HepG2 (cell line): Measurements from ENCODE around the gene DOCK4. TPM values are rescaled to one million over a fixed set of nuclear protein-coding genes. Genes with fewer than 3 reads are reported as not detected.

Source experiments
- ATAC-seq: fragments of 200-7000 bp; cut with Tn5 transposase; 3 replicates; pipeline ENCODE4 v1.9.1; 2020; ENCODE audit warnings: mild to moderate bottlenecking, moderate library complexity
- BruUV-seq: library from RNA; stranded (reverse); fragments of 400-500 nt; replicated peaks from 2 replicates; lab custom pipeline; 2021; lab: Mats Ljungman, UMichigan
- CTCF ChIA-PET: fragments of 300-600 bp; formaldehyde crosslinking; extraction: SDS; loops from one replicate; lab custom pipeline; 2021; ENCODE audit warnings: low total read pairs, inconsistent platforms, low intra/inter-chr PET ratio; lab: Yijun Ruan, JAX
- POLR2A ChIA-PET: fragments of 350-600 bp; sonication (Branson Sonifier 250); formaldehyde crosslinking; loops from one replicate; lab custom pipeline; 2020; ENCODE audit warnings: antibody characterized with exemption, inconsistent platforms; lab: Yijun Ruan, JAX
- DNase-seq: peaks from one replicate; pipeline ENCODE4 v3.0.0-alpha.2; 2015; ENCODE audit warnings: low spot score
- FAIRE-seq: peaks from 3 replicates; lab custom pipeline; 2011; peaks lifted over from hg19 to GRCh38; lab: Jason Lieb, UNC
- H2AFZ ChIP-seq: one replicate; pipeline ENCODE4 v1.6.1; 2011; ENCODE audit warnings: low read length, inconsistent platforms
- H3K27ac ChIP-seq: fragments of 300-600 bp; 3 replicates; pipeline ENCODE4 v1.8.0; 2011; ENCODE audit warnings: mixed run types, mild to moderate bottlenecking, mixed read lengths, low read length, inconsistent platforms; ENCODE audit not compliant: insufficient read depth; ENCODE audit errors: extremely low read length
- H3K27me3 ChIP-seq, 2 experiments: fragments of 200-600 bp in 1 of 2; 2 replicates in 1 of 2; 3 replicates in 1 of 2; pipeline versions ENCODE4 v1.6.0 to v1.8.0; 2011; ENCODE audit warnings: low read length in 2 of 2, mild to moderate bottlenecking in 2 of 2, moderate library complexity in 2 of 2, inconsistent platforms in 1 of 2; ENCODE audit not compliant: insufficient read depth in 2 of 2, control insufficient read depth in 1 of 2
- H3K36me3 ChIP-seq, 2 experiments: fragments of 200-600 bp in 1 of 2; replicated peaks in 1 of 2; 2 replicates in 1 of 2; 3 replicates in 1 of 2; pipeline versions ENCODE4 v1.5.1 to v1.8.0; 2011; ENCODE audit warnings: low read length in 2 of 2, inconsistent platforms in 1 of 2; ENCODE audit not compliant: insufficient read depth in 2 of 2, control insufficient read depth in 1 of 2
- H3K4me1 ChIP-seq: 2 replicates; pipeline ENCODE4 v1.5.1; 2012; ENCODE audit warnings: low read length, inconsistent platforms; ENCODE audit not compliant: insufficient read depth
- H3K4me2 ChIP-seq: 2 replicates; pipeline ENCODE4 v1.6.0; 2011; ENCODE audit warnings: low read depth, low read length, inconsistent platforms
- H3K4me3 ChIP-seq, 3 experiments: fragments of 200-600 bp in 1 of 3; sonication (generic), shearing (Covaris generic) in 1 of 3; replicated peaks in 1 of 3; 2 replicates each; pipeline ENCODE4 v1.5.1; 2011 to 2016; ENCODE audit warnings: low read length in 3 of 3, inconsistent platforms in 2 of 3, low read depth in 2 of 3, mild to moderate bottlenecking in 2 of 3, control low read depth in 1 of 3, mixed read lengths in 1 of 3; ENCODE audit not compliant: insufficient read depth in 1 of 3
- H3K79me2 ChIP-seq: one replicate; pipeline ENCODE4 v1.6.1; 2011; ENCODE audit warnings: low read length, inconsistent platforms; ENCODE audit not compliant: insufficient read depth
- H3K9ac ChIP-seq: 2 replicates; pipeline ENCODE4 v1.6.0; 2011; ENCODE audit warnings: mild to moderate bottlenecking, low read depth, low read length, inconsistent platforms; ENCODE audit not compliant: insufficient read depth
- H3K9me3 ChIP-seq: 2 replicates; pipeline ENCODE4 v1.5.1; 2012; ENCODE audit warnings: mild to moderate bottlenecking, low read length
- H4K20me1 ChIP-seq: 2 replicates; pipeline ENCODE4 v1.6.0; 2011; ENCODE audit warnings: inconsistent platforms, mild to moderate bottlenecking, low read length, moderate library complexity; ENCODE audit not compliant: insufficient read depth
- AGO1 ChIP-seq: fragments of 200-400 bp; formaldehyde crosslinking; IDR thresholded peaks from 2 replicates; pipeline ENCODE4 v1.6.1; 2017; ENCODE audit warnings: mild to moderate bottlenecking, low read depth, low read length, moderate library complexity; ENCODE audit not compliant: poor library complexity, severe bottlenecking
- BHLHE40 ChIP-seq: IDR thresholded peaks from 2 replicates; pipeline ENCODE4 v1.6.1; 2011; ENCODE audit warnings: low read length, improper control_type of control experiment
- ELF1 ChIP-seq: sonication (generic); formaldehyde crosslinking; IDR thresholded peaks from 2 replicates; pipeline ENCODE4 v1.4.0; 2020; ENCODE audit warnings: missing genetic modification reagents
- KMT2B ChIP-seq: IDR thresholded peaks from 2 replicates; pipeline ENCODE4 v1.6.1; 2016; ENCODE audit warnings: missing genetic modification reagents, missing compliant biosample characterization
- MAF1 ChIP-seq: sonication (generic); formaldehyde crosslinking; IDR thresholded peaks from 2 replicates; pipeline ENCODE4 v1.5.0; 2020; ENCODE audit warnings: missing genetic modification reagents, borderline replicate concordance
- SNAI1 ChIP-seq: sonication (generic); formaldehyde crosslinking; IDR thresholded peaks from 2 replicates; pipeline ENCODE4 v1.5.0; 2020; ENCODE audit warnings: mild to moderate bottlenecking, missing genetic modification reagents, borderline replicate concordance
- TOPORS ChIP-seq: sonication (generic); formaldehyde crosslinking; IDR thresholded peaks from 2 replicates; pipeline ENCODE4 v1.8.0; 2023; ENCODE audit warnings: mild to moderate bottlenecking, missing genetic modification reagents
- ZNF788 ChIP-seq: sonication (generic); formaldehyde crosslinking; IDR thresholded peaks from 2 replicates; pipeline ENCODE4 v1.5.0; 2020; ENCODE audit warnings: mild to moderate bottlenecking, missing genetic modification reagents, borderline replicate concordance
- ZNF816 ChIP-seq: sonication (generic); formaldehyde crosslinking; IDR thresholded peaks from 2 replicates; pipeline ENCODE4 v1.8.0; 2022; ENCODE audit warnings: missing genetic modification reagents, mild to moderate bottlenecking, borderline replicate concordance
- in situ Hi-C: cut with HindIII; loops from 2 replicates; pipeline ENCODE4 v1.10.0; 2017; ENCODE audit warnings: low pct_unique_long_range_greater_than_20kb; ENCODE audit not compliant: extremely low pct_ligation_motif_present
- intact Hi-C: fragments of 100-400 bp; cut with micrococcal nuclease; formaldehyde crosslinking; loops from one replicate; pipeline ENCODE4 v1.10.0; 2022; ENCODE audit not compliant: unreplicated experiment
- polyA plus RNA-seq, 8 experiments: library from polyadenylated mRNA; depleted of rRNA in 3 of 8; stranded (reverse) in 7 of 8; unstranded in 1 of 8; fragments of >200 nt; fragmentation: Illumina TruSeq in 4 of 8; extraction: Trizol in 4 of 8; gene quantifications; 2 replicates each; pipeline versions ENCODE4 v1.2.1 to v1.2.3, GENCODE V29; 2011 to 2016; ENCODE audit warnings: low read depth in 4 of 8, missing spikeins in 1 of 8, mixed read lengths in 1 of 8; ENCODE audit not compliant: insufficient read depth in 1 of 8
- total RNA-seq, 5 experiments: library from RNA; depleted of rRNA; stranded (reverse); fragments of >200 nt; fragmentation: Illumina TruSeq; extraction: Trizol; gene quantifications; 2 replicates each; pipeline ENCODE4 v1.2.3, GENCODE V29; 2016; ENCODE audit warnings: low read depth in 1 of 5
- TF ChIP-seq, protein P1 (sequence below): sonication (generic); formaldehyde crosslinking; IDR thresholded peaks from one replicate; pipeline ENCODE4 v1.5.1; 2020; ENCODE audit warnings: mild to moderate bottlenecking, missing genetic modification reagents; ENCODE audit errors: not compliant biosample characterization
- TF ChIP-seq, protein P2 (sequence below): sonication (generic); formaldehyde crosslinking; IDR thresholded peaks from 2 replicates; pipeline ENCODE4 v1.9.0; 2021; ENCODE audit warnings: missing genetic modification reagents, borderline replicate concordance

The DOCK4 gene
- total and polyA plus RNA-seq, 2 of the 13 experiments (the other 11 are each of a cell fraction or from before 2014, with no cell fraction given): 13.5 to 17.4 TPM

DNA sequence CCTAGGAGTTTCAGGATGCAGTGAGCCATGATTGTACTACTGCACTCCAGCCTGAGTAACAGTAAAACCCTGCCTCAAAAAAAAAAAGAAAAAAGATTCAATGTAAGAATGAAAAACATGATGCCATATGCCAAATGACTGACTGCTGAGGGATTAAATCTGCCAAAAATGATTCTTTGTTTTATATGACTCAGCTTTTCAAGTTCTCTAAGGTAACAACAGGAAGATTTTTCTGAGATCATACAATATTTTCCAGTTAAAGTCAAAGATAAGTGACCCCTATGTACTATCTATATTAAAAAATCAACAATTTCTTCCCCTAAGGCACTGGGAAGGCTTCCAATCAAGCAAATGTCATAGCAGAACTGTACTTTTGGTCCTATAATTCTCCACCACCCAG lies 372.7 kb downstream of the DOCK4 start:
- ChIA-PET POLR2A (no interaction called here), CTCF (no interaction called here)
- BruUV-seq: no TSS peak
- Histone ChIP-seq H3K4me1 (no peaks in the 10 kb centered on the region), H3K27ac (no peak overlapping the region), H3K36me3 (peaks cover 1 to 3% of the 10 kb centered on the region in 2 experiments; a peak in 2 of 5 replicates), H3K9me3 (no peaks in the 10 kb centered on the region), H3K4me3 (no peak overlapping the region), H3K4me2 (no peak overlapping the region), H3K79me2 (no peaks in the 10 kb centered on the region), H3K27me3 (no peaks in the 10 kb centered on the region), H3K9ac (no peak overlapping the region), H4K20me1 (no peaks in the 10 kb centered on the region), H2AFZ (no peak overlapping the region)
- no peak for FAIRE-seq
- in situ Hi-C loops: no loop called here
- no peak for ATAC-seq
- no peak for TF ChIP-seq SNAI1 (CRISPR knock-in tag)
- TF ChIP-seq AGO1: no peak
- TF ChIP-seq KMT2B (CRISPR knock-in tag): no peak
- TF ChIP-seq TOPORS (CRISPR knock-in tag): no peak
- no peak for TF ChIP-seq MAF1 (CRISPR knock-in tag)
- no peak for TF ChIP-seq ZNF816 (CRISPR knock-in tag)
- TF ChIP-seq, protein P1, sequence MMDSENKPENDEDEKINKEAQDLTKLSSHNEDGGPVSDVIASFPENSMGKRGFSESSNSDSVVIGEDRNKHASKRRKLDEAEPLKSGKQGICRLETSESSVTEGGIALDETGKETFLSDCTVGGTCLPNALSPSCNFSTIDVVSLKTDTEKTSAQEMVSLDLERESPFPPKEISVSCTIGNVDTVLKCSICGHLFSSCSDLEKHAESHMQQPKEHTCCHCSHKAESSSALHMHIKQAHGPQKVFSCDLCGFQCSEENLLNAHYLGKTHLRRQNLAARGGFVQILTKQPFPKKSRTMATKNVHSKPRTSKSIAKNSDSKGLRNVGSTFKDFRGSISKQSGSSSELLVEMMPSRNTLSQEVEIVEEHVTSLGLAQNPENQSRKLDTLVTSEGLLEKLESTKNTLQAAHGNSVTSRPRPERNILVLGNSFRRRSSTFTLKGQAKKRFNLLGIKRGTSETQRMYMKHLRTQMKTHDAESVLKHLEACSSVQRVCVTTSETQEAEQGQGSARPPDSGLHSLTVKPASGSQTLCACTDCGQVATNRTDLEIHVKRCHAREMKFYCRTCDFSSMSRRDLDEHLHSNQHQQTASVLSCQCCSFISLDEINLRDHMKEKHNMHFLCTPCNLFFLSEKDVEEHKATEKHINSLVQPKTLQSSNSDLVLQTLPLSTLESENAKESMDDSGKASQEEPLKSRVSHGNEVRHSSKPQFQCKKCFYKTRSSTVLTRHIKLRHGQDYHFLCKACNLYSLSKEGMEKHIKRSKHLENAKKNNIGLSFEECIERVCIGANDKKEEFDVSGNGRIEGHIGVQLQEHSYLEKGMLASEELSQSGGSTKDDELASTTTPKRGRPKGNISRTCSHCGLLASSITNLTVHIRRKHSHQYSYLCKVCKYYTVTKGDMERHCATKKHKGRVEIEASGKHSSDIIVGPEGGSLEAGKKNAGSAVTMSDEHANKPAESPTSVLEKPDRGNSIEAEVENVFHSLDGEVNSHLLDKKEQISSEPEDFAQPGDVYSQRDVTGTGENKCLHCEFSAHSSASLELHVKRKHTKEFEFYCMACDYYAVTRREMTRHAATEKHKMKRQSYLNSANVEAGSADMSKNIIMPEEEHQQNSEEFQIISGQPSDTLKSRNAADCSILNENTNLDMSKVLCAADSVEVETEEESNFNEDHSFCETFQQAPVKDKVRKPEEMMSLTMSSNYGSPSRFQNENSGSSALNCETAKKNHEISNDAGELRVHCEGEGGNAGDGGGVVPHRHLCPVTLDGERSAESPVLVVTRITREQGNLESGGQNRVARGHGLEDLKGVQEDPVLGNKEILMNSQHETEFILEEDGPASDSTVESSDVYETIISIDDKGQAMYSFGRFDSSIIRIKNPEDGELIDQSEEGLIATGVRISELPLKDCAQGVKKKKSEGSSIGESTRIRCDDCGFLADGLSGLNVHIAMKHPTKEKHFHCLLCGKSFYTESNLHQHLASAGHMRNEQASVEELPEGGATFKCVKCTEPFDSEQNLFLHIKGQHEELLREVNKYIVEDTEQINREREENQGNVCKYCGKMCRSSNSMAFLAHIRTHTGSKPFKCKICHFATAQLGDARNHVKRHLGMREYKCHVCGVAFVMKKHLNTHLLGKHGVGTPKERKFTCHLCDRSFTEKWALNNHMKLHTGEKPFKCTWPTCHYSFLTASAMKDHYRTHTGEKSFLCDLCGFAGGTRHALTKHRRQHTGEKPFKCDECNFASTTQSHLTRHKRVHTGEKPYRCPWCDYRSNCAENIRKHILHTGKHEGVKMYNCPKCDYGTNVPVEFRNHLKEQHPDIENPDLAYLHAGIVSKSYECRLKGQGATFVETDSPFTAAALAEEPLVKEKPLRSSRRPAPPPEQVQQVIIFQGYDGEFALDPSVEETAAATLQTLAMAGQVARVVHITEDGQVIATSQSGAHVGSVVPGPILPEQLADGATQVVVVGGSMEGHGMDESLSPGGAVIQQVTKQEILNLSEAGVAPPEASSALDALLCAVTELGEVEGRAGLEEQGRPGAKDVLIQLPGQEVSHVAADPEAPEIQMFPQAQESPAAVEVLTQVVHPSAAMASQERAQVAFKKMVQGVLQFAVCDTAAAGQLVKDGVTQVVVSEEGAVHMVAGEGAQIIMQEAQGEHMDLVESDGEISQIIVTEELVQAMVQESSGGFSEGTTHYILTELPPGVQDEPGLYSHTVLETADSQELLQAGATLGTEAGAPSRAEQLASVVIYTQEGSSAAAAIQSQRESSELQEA (CRISPR knock-in tag): no peak
- no peak for TF ChIP-seq BHLHE40
- TF ChIP-seq, protein P2, sequence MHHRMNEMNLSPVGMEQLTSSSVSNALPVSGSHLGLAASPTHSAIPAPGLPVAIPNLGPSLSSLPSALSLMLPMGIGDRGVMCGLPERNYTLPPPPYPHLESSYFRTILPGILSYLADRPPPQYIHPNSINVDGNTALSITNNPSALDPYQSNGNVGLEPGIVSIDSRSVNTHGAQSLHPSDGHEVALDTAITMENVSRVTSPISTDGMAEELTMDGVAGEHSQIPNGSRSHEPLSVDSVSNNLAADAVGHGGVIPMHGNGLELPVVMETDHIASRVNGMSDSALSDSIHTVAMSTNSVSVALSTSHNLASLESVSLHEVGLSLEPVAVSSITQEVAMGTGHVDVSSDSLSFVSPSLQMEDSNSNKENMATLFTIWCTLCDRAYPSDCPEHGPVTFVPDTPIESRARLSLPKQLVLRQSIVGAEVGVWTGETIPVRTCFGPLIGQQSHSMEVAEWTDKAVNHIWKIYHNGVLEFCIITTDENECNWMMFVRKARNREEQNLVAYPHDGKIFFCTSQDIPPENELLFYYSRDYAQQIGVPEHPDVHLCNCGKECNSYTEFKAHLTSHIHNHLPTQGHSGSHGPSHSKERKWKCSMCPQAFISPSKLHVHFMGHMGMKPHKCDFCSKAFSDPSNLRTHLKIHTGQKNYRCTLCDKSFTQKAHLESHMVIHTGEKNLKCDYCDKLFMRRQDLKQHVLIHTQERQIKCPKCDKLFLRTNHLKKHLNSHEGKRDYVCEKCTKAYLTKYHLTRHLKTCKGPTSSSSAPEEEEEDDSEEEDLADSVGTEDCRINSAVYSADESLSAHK: no peak
- no peak for TF ChIP-seq ELF1 (CRISPR knock-in tag)
- TF ChIP-seq ZNF788: no peak
- no peak for DNase-seq
- intact Hi-C loops: no loop called here
